Gastrocnemius medialis (tissue), 4 donors: ENCODE data around the gene KRTAP5-4. TPM values are rescaled to one million over a fixed set of nuclear protein-coding genes. Genes with fewer than 3 reads are reported as not detected.

Source experiments
- ATAC-seq, 2 donors: fragments of 150-250 bp; one replicate each; pipeline ENCODE4 v1.9.1; 2016
- DNase-seq, 2 donors: peaks; one replicate each; pipeline ENCODE4 v3.0.0-alpha.2; 2019
- H3K27ac ChIP-seq, 4 donors: fragments of 200-600 bp; sonication (generic); 1 replicate in 1 of 4; 2 replicates in 3 of 4; pipeline ENCODE4 v1.5.1; 2016 to 2018; ENCODE audit warnings: mild to moderate bottlenecking in 2 of 4, moderate library complexity in 1 of 4
- H3K27me3 ChIP-seq, 3 donors: fragments of 200-600 bp; sonication (generic) in 2 of 3; 1 replicate in 1 of 3; 2 replicates in 2 of 3; pipeline versions ENCODE4 v1.5.1 to v1.6.0; 2016 to 2019; ENCODE audit warnings: mild to moderate bottlenecking in 1 of 3, moderate library complexity in 1 of 3
- H3K36me3 ChIP-seq, 2 donors: fragments of 200-600 bp; sonication (generic) in 1 of 2; one replicate each; pipeline ENCODE4 v1.5.1; 2017 to 2018
- H3K4me1 ChIP-seq, 2 donors: fragments of 200-600 bp; sonication (generic) in 1 of 2; one replicate each; pipeline ENCODE4 v1.5.1; 2016 to 2017; ENCODE audit warnings: mild to moderate bottlenecking in 2 of 2
- H3K4me3 ChIP-seq, 4 donors: fragments of 200-600 bp; sonication (generic) in 3 of 4; 1 replicate in 1 of 4; 2 replicates in 3 of 4; pipeline ENCODE4 v1.5.1; 2016 to 2019; ENCODE audit warnings: mild to moderate bottlenecking in 2 of 4
- H3K9me3 ChIP-seq, 3 donors: fragments of 200-600 bp; sonication (generic) in 2 of 3; 1 replicate in 1 of 3; 2 replicates in 2 of 3; pipeline ENCODE4 v1.5.1; 2016 to 2019
- CTCF ChIP-seq, 5 experiments: fragments of 450-650 bp in 3 of 5; fragments of 200-600 bp in 2 of 5; sonication (generic) in 2 of 5; IDR thresholded peaks in 4 of 5; conservative IDR thresholded peaks in 1 of 5; 1 replicate in 4 of 5; 2 replicates in 1 of 5; pipeline ENCODE4 v1.5.1; 2016 to 2019; ENCODE audit warnings: antibody characterized with exemption in 5 of 5, mild to moderate bottlenecking in 3 of 5, moderate library complexity in 3 of 5
- POLR2A ChIP-seq, 2 donors: fragments of 450-650 bp; IDR thresholded peaks; one replicate each; pipeline ENCODE4 v1.6.1; 2017; ENCODE audit warnings: antibody characterized with exemption in 2 of 2, mild to moderate bottlenecking in 2 of 2, moderate library complexity in 2 of 2
- in situ Hi-C, 4 donors: fragments of 200-750 bp; cut with MboI; loops; one replicate each; pipeline versions ENCODE4 v1.15.0 to v1.8.0; 2017; ENCODE audit warnings: low sequenced_read_pairs in 4 of 4
- intact Hi-C: fragments of 100-400 bp; cut with DNase I; formaldehyde crosslinking; loops from one replicate; pipeline ENCODE4 v1.15.1; 2023; ENCODE audit warnings: low total_unique reads
- total RNA-seq, 4 donors: library from RNA; depleted of rRNA; stranded (reverse); fragments of >200 nt; gene quantifications; one replicate each; pipeline versions ENCODE4 v1.1.0 to v1.2.3, GENCODE V29; 2016

KRTAP5-4 gene
- total RNA-seq, 4 donors from 2014 or later, result not detected

DNA sequence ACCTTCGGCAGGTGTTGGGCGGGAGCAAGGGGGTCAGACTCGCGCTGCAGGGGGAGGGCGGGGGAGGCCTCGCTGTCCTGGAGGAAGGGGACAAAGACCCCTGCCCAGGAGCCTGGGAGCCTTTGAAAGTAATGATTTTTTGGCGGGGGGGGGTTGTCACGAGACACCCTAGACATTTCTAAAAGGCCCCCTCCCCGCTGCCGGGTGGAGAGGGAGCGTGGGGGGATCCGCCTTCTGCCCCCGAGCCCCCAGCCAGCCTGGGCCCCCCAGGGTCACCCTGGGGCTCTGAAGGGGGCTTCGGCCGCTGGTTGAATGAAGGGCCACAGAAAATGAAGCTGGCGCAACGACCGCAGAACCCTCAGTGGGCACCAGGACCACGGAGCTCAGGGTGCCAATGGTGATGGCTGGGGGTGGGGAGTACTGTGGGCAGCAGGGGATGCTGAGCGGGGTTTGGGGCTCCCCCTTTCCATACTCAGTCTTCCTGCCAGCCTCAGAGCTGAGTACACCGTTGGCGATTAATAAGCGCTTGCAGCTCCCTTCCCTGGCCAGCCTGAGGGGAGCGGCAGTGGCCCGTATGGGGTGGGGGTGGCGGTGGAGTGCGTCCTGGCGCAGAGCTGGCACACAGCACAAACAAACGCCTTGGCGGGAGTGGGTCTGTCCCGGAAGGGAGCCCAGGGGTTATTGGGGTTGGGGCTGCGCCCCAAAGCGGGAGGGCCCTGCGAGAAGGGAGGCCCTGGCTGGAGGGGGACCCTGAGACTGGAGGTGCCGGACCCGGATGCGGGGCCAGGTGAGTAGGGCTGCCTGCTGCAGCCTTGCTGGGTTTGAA is 48.6 kb downstream of the KRTAP5-4 start:
- TF ChIP-seq CTCF (IDR thresholded peaks at IDR 0.05 in 4 of 5, conservative IDR thresholded peaks at IDR 0.05 in 1 of 5) (no peak), POLR2A (IDR thresholded peaks at IDR 0.05) (no peak)
- DNase-seq (no peak), ATAC-seq (no peak)
- intact Hi-C loops (loop anchor here (5.0 kb wide), 1 partner anchor 261 kb away; no protein-coding TSS in a partner anchor), in situ Hi-C loops (no loop called here)
- Histone ChIP-seq H3K4me1 (peaks cover 5 to 46% of the 10 kb centered on the region in 2 donors), H3K27me3 (no peaks in the 10 kb centered on the region), H3K9me3 (no peaks in the 10 kb centered on the region), H3K27ac (peak overlapping the region; percentile 84 to 89 (median 87)), H3K4me3 (peak overlapping the region; percentile 59 to 83 (median 67)), H3K36me3 (no peaks in the 10 kb centered on the region)

DNA sequence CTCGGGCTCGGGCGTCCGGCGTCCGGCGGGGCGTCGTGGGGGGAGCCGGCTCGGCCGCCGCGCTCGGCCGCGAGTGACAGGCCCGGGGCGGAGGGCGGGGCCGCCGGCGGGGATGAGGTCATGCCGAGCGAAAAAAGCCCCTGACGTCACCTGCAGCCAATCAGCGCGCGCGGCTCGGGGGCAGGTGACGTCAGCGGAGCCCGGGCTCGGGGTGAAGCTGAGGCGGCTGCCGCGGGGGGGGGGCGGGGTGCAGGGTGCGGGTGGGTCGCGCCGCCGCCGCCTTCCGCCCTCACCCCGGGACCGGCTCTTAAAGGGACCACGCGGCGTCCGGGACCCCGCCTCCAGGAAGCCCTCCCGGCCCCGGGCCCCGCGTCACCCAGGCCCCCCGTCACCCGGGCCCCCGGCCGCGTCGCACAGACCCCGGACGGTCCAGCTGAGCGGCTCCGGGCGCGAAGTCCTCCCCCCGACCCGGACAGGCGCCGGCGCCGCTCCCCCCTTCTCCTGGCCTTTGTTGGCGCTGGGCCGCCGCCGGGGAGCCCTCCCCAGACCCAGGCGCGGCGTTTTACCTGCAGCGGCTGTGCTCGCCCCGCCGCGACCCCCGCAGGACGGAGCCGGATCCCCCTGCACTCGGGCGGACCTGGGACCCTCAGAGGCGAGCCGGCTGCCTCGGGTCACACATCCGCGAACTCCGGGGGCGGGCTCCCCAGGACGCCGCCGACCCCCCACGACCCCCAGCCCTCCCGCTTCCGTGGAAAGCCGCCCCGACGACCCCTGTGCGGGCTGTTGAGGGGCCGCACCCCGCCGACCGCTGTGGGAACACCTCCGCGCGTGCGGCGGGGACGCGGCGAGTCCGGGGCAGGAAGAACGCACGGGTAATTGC is 49.5 kb downstream of the KRTAP5-4 start, which contains the start of gene DUSP8:
Gene DUSP8 (minus strand): TSS at position 75 of the 880 bp plus-strand sequence. CDS start 6,445 bp downstream, outside the sequence.
- intact Hi-C loops (loop anchor here (1.0 to 5.0 kb wide), 2 partner anchors 13 to 260 kb away; no protein-coding TSS in a partner anchor), in situ Hi-C loops (no loop called here)
- peak; percentile 86 to 89 for DNase-seq
- no peaks in the 10 kb centered on the region for H3K36me3 ChIP-seq
- H3K27me3 ChIP-seq, result no peaks in the 10 kb centered on the region
- peak; percentile 76 to 81 for ATAC-seq
- TF ChIP-seq POLR2A (IDR thresholded peaks at IDR 0.05), result peak; percentile 78 to 86
- TF ChIP-seq CTCF (IDR thresholded peaks at IDR 0.05 in 4 of 5, conservative IDR thresholded peaks at IDR 0.05 in 1 of 5), result no peak
- H3K27ac ChIP-seq, result peak within 1 kb of the TSS; percentile 85 to 91 (median 88)
- H3K9me3 ChIP-seq, result no peaks in the 10 kb centered on the region
- peak within 1 kb of the TSS; percentile 59 to 83 (median 68) for H3K4me3 ChIP-seq
- peaks cover 5 to 54% of the 10 kb centered on the region in 2 donors for H3K4me1 ChIP-seq

GRCh38 chr11:1571760-1572196 is 50.2 kb downstream of the KRTAP5-4 start:
- H3K27me3 ChIP-seq, result no peaks in the 10 kb centered on the region
- intact Hi-C loops, result loop anchor here (1.0 to 5.0 kb wide), 2 partner anchors 12 to 259 kb away; no protein-coding TSS in a partner anchor
- no peaks in the 10 kb centered on the region for H3K36me3 ChIP-seq
- DNase-seq, result no peak
- ATAC-seq, result peak; percentile 13 to 28
- H3K4me3 ChIP-seq, result peak overlapping the region; percentile 54 to 79 (median 62)
- in situ Hi-C loops, result no loop called here
- H3K9me3 ChIP-seq, result no peaks in the 10 kb centered on the region
- H3K4me1 ChIP-seq, result peaks cover 5 to 61% of the 10 kb centered on the region in 2 donors
- TF ChIP-seq CTCF (IDR thresholded peaks at IDR 0.05 in 4 of 5, conservative IDR thresholded peaks at IDR 0.05 in 1 of 5) (no peak), POLR2A (IDR thresholded peaks at IDR 0.05) (no peak)
- peak overlapping the region; percentile 74 to 91 (median 84) for H3K27ac ChIP-seq

Other genes starting within 250 kb of the KRTAP5-4 start
- gene BRSK2, start 232.2 kb downstream of the KRTAP5-4 start, total RNA-seq, result under 1 TPM in 2 of 4 donors, not detected in 2; 0.24 to 0.81 TPM
- 10 to 100 TPM; 21.1 to 71.5 (median 48.3) TPM for gene MOB2, start 135.4 kb downstream of the KRTAP5-4 start, total RNA-seq
- gene DUSP8, start 49.9 kb downstream of the KRTAP5-4 start, total RNA-seq, result 10 to 100 TPM in 1 of 4 donors, 1 to 10 TPM in 3; 2.6 to 25.9 (median 6.3) TPM
- gene KRTAP5-1, start 36.9 kb downstream of the KRTAP5-4 start, total RNA-seq, result not detected
- not detected for gene KRTAP5-2, start 23.8 kb downstream of the KRTAP5-4 start, total RNA-seq
- gene KRTAP5-3, start 13.7 kb downstream of the KRTAP5-4 start, total RNA-seq, result not detected
- gene KRTAP5-5, start 7.6 kb upstream of the KRTAP5-4 start, total RNA-seq, result not detected
- not detected for gene KRTAP5-6, start 75.1 kb upstream of the KRTAP5-4 start, total RNA-seq
- gene IFITM10, start 128.5 kb upstream of the KRTAP5-4 start, total RNA-seq, result 1 to 10 TPM; 1.1 to 7.2 (median 4.9) TPM
- 100 to 1,000 TPM; 490 to 981 (median 845) TPM for gene CTSD, start 141.8 kb upstream of the KRTAP5-4 start, total RNA-seq
- gene SYT8, start 212.9 kb upstream of the KRTAP5-4 start, total RNA-seq, result not detected
- 1,000 to 10,000 TPM; 1,499 to 3,728 (median 2,254) TPM for gene TNNI2, start 216.8 kb upstream of the KRTAP5-4 start, total RNA-seq
- 10 to 100 TPM in 1 of 4 donors, 1 to 10 TPM in 3; 3.0 to 13.5 (median 5.5) TPM for gene LSP1, start 230.9 kb upstream of the KRTAP5-4 start, total RNA-seq